Measurements from ENCODE around the gene TENM3.

TENM3 gene

DNA sequence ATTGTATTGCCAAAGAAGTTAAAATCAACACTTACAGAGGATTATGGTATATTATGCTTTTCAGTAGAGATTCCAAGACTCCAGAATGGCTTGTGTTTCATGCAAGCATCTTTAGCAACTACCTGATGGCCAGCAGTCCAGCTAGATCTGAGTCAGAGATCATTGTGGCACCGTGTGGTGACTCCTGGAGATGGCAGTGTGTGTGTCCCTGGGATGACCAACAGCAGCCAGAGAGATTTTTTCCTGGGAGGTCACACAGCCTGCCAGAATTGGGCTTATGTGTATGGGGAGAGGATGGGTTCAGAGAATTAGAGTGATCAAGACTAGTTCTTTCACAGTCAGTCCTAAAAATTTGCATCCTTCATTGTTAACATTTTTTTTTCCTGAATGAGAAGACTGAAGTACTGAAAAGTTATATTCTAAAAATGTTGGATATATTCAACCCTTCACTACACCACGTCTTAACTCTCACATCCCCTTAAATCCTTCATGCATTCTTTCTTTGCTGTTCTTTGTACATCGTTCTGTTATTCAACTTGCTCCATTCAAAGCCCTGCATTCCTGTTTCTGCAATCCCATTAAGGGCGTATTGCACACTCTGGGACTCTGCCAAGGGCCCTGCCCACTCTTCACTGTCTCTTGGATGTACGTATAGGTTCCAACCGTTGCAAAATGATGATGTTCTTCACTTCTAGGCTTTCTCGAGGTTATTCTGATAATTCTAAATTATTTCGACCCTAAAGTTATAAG lies 12.4 kb downstream of the TENM3 start:
- no peak for TF ChIP-seq GATA2 (IDR thresholded peaks at IDR 0.05; ENCODE audit: low read depth, low read length)
- TF ChIP-seq GATA3 (IDR thresholded peaks at IDR 0.05; ENCODE audit: low read depth, low read length), result no peak

- TF ChIP-seq GATA2 (IDR thresholded peaks at IDR 0.05; ENCODE audit: low read depth, low read length) (no peak), GATA3 (IDR thresholded peaks at IDR 0.05; ENCODE audit: low read depth, low read length) (no peak)
These were observed 13.8 kb downstream of the TENM3 start for GRCh38 chr4:182257016-182257415.

- TF ChIP-seq GATA3 (IDR thresholded peaks at IDR 0.05; ENCODE audit: low read depth, low read length), result no peak
- TF ChIP-seq GATA2 (IDR thresholded peaks at IDR 0.05; ENCODE audit: low read depth, low read length), result no peak
These were observed 14.3 kb downstream of the TENM3 start for GRCh38 chr4:182257503-182257902.

GRCh38 chr4:182258441-182259000 lies 15.3 kb downstream of the TENM3 start:
- TF ChIP-seq GATA2 (IDR thresholded peaks at IDR 0.05; ENCODE audit: low read depth, low read length) (no peak), GATA3 (IDR thresholded peaks at IDR 0.05; ENCODE audit: low read depth, low read length) (no peak)

GRCh38 chr4:182261651-182262223 lies 18.5 kb downstream of the TENM3 start:
- TF ChIP-seq GATA2 (IDR thresholded peaks at IDR 0.05; ENCODE audit: low read depth, low read length), result no peak

- TF ChIP-seq GATA3 (IDR thresholded peaks at IDR 0.05; ENCODE audit: low read depth, low read length) (no peak), GATA2 (IDR thresholded peaks at IDR 0.05; ENCODE audit: low read depth, low read length) (no peak)
These were observed 20.4 kb downstream of the TENM3 start for GRCh38 chr4:182263562-182263961.

- TF ChIP-seq GATA2 (IDR thresholded peaks at IDR 0.05; ENCODE audit: low read depth, low read length), result no peak
These were observed 21.0 kb downstream of the TENM3 start for GRCh38 chr4:182264139-182264752.

- TF ChIP-seq GATA3 (IDR thresholded peaks at IDR 0.05; ENCODE audit: low read depth, low read length) (no peak), GATA2 (IDR thresholded peaks at IDR 0.05; ENCODE audit: low read depth, low read length) (no peak)
These were observed 22.7 kb downstream of the TENM3 start for GRCh38 chr4:182265881-182266280.

GRCh38 chr4:182267048-182267447 lies 23.8 kb downstream of the TENM3 start:
- no peak for TF ChIP-seq GATA3 (IDR thresholded peaks at IDR 0.05; ENCODE audit: low read depth, low read length)
- TF ChIP-seq GATA2 (IDR thresholded peaks at IDR 0.05; ENCODE audit: low read depth, low read length), result no peak

GRCh38 chr4:182268966-182269365 lies 25.8 kb downstream of the TENM3 start:
- no peak for TF ChIP-seq GATA2 (IDR thresholded peaks at IDR 0.05; ENCODE audit: low read depth, low read length)
- no peak for TF ChIP-seq GATA3 (IDR thresholded peaks at IDR 0.05; ENCODE audit: low read depth, low read length)

- no peak for TF ChIP-seq GATA3 (IDR thresholded peaks at IDR 0.05; ENCODE audit: low read depth, low read length)
- TF ChIP-seq GATA2 (IDR thresholded peaks at IDR 0.05; ENCODE audit: low read depth, low read length), result no peak
These were observed 28.5 kb downstream of the TENM3 start for GRCh38 chr4:182271731-182272130.

GRCh38 chr4:182272151-182272550 lies 28.9 kb downstream of the TENM3 start:
- no peak for TF ChIP-seq GATA3 (IDR thresholded peaks at IDR 0.05; ENCODE audit: low read depth, low read length)
- TF ChIP-seq GATA2 (IDR thresholded peaks at IDR 0.05; ENCODE audit: low read depth, low read length), result no peak

GRCh38 chr4:182273191-182273935 lies 30.2 kb downstream of the TENM3 start:
- no peak for TF ChIP-seq GATA3 (IDR thresholded peaks at IDR 0.05; ENCODE audit: low read depth, low read length)
- no peak for TF ChIP-seq GATA2 (IDR thresholded peaks at IDR 0.05; ENCODE audit: low read depth, low read length)

Data from SH-SY5Y (cell line).